Forelimb muscle (tissue), 1 donor: Measurements from ENCODE around the gene ERBB4. TPM values are rescaled to one million over a fixed set of nuclear protein-coding genes. Genes with fewer than 3 reads are reported as not detected.

Experiments
- DNase-seq: peaks from one replicate; pipeline ENCODE4 v3.0.0-alpha.2; 2013; ENCODE audit warnings: low read depth
- polyA plus RNA-seq: library from polyadenylated mRNA; unstranded; fragments of 120-200 nt; gene quantifications from one replicate; pipeline ENCODE4 v1.2.1, GENCODE V29; 2013; ENCODE audit not compliant: insufficient read length

ERBB4 gene
- polyA plus RNA-seq, 1 donor: 8.8 TPM

- DNase-seq: no peak
Measured at GRCh38 chr2:212364112-212364985, 174.3 kb downstream of the ERBB4 start.

- no peak for DNase-seq
Measured at GRCh38 chr2:212361174-212361756, 177.3 kb downstream of the ERBB4 start.

GRCh38 chr2:212360068-212360460 is 178.5 kb downstream of the ERBB4 start:
- DNase-seq: no peak

- no peak for DNase-seq
Measured at GRCh38 chr2:212359425-212360067, 179.1 kb downstream of the ERBB4 start.

GRCh38 chr2:212357606-212358005 is 181.0 kb downstream of the ERBB4 start:
- no peak for DNase-seq

GRCh38 chr2:212354382-212354781 is 184.2 kb downstream of the ERBB4 start:
- DNase-seq: no peak

GRCh38 chr2:212348501-212348900 is 190.1 kb downstream of the ERBB4 start:
- no peak for DNase-seq

- DNase-seq: no peak
Measured at GRCh38 chr2:212346865-212347264, 191.7 kb downstream of the ERBB4 start.

GRCh38 chr2:212345966-212346365 is 192.6 kb downstream of the ERBB4 start:
- DNase-seq: no peak

GRCh38 chr2:212344131-212344530 is 194.5 kb downstream of the ERBB4 start:
- DNase-seq: no peak

- no peak for DNase-seq
Measured at GRCh38 chr2:212343167-212343566, 195.4 kb downstream of the ERBB4 start.

GRCh38 chr2:212337486-212338343 is 200.9 kb downstream of the ERBB4 start:
- DNase-seq: no peak

GRCh38 chr2:212337036-212337435 is 201.6 kb downstream of the ERBB4 start:
- peak; percentile 8 for DNase-seq

- no peak for DNase-seq
Measured at GRCh38 chr2:212330263-212330662, 208.3 kb downstream of the ERBB4 start.

- DNase-seq: no peak
Measured at GRCh38 chr2:212328712-212329496, 209.7 kb downstream of the ERBB4 start.

- DNase-seq: no peak
Measured at GRCh38 chr2:212328136-212328535, 210.5 kb downstream of the ERBB4 start.

- no peak for DNase-seq
Measured at GRCh38 chr2:212327171-212327809, 211.3 kb downstream of the ERBB4 start.

GRCh38 chr2:212318636-212319035 is 220.0 kb downstream of the ERBB4 start:
- no peak for DNase-seq

- DNase-seq: no peak
Measured at GRCh38 chr2:212314680-212315079, 223.9 kb downstream of the ERBB4 start.

GRCh38 chr2:212311807-212312404 is 226.7 kb downstream of the ERBB4 start:
- DNase-seq: no peak
